K562 (cell line): ENCODE data around the gene B3GNT9. TPM values are rescaled to one million over a fixed set of nuclear protein-coding genes. Genes with fewer than 3 reads are reported as not detected.

ENCODE experiments used
- E2F5 ChIP-seq: sonication (generic); formaldehyde crosslinking; IDR thresholded peaks from 2 replicates; pipeline ENCODE4 v1.8.0; 2022; ENCODE audit warnings: mild to moderate bottlenecking, missing genetic modification reagents
- PCBP2 ChIP-seq: fragments of 200-400 bp; formaldehyde crosslinking; IDR thresholded peaks from 2 replicates; pipeline ENCODE4 v1.6.1; 2018; ENCODE audit warnings: low read length, low read depth, mild to moderate bottlenecking, moderate library complexity; ENCODE audit not compliant: poor library complexity, severe bottlenecking
- RB1 ChIP-seq: fragments of 450-650 bp; IDR thresholded peaks from 2 replicates; pipeline ENCODE4 v1.6.1; 2017; ENCODE audit warnings: low read depth, mild to moderate bottlenecking
- RBM14 ChIP-seq: fragments of 200-400 bp; formaldehyde crosslinking; IDR thresholded peaks from 2 replicates; pipeline ENCODE4 v1.6.1; 2018; ENCODE audit warnings: low read depth, mild to moderate bottlenecking, low read length, moderate library complexity, borderline replicate concordance; ENCODE audit not compliant: insufficient read depth
- SIN3A ChIP-seq, 2 experiments: fragments of 150-350 bp in 1 of 2; IDR thresholded peaks; 2 replicates each; pipeline ENCODE4 v1.6.1; 2011 to 2016; ENCODE audit warnings: borderline replicate concordance in 2 of 2, low read depth in 2 of 2, low read length in 2 of 2, mild to moderate bottlenecking in 2 of 2, moderate library complexity in 2 of 2; ENCODE audit not compliant: control insufficient read depth in 1 of 2
- SIX5 ChIP-seq, 2 experiments: IDR thresholded peaks; 2 replicates each; pipeline ENCODE4 v1.6.1; 2011; ENCODE audit warnings: low read length in 2 of 2, borderline replicate concordance in 1 of 2, low read depth in 1 of 2, mild to moderate bottlenecking in 1 of 2, moderate library complexity in 1 of 2; ENCODE audit not compliant: insufficient read depth in 1 of 2
- SMARCA5 ChIP-seq: fragments of 450-650 bp; IDR thresholded peaks from 2 replicates; pipeline ENCODE4 v1.6.1; 2016
- SP1 ChIP-seq: sonication (generic); formaldehyde crosslinking; IDR thresholded peaks from 2 replicates; pipeline ENCODE4 v1.8.1; 2022; ENCODE audit warnings: mild to moderate bottlenecking, missing genetic modification reagents
- TAF9B ChIP-seq: fragments of 450-650 bp; IDR thresholded peaks from 2 replicates; pipeline ENCODE4 v1.6.1; 2018; ENCODE audit warnings: mild to moderate bottlenecking; ENCODE audit not compliant: partially characterized antibody
- TBP ChIP-seq: optimal IDR thresholded peaks from 2 replicates; pipeline ENCODE3; 2011; ENCODE audit warnings: low read depth, low read length, improper control_type of control experiment
- ZBTB7A ChIP-seq: IDR thresholded peaks from 2 replicates; pipeline ENCODE4 v1.6.1; 2011; ENCODE audit warnings: low read depth, mild to moderate bottlenecking, low read length, moderate library complexity, borderline replicate concordance; ENCODE audit not compliant: control insufficient read depth
- polyA plus RNA-seq, 8 experiments: library from polyadenylated mRNA; depleted of rRNA in 4 of 8; stranded (reverse) in 5 of 8; unstranded in 3 of 8; fragments of >200 nt; fragmentation: Nextera tagmentation in 2 of 8; fragmentation: Illumina TruSeq in 1 of 8; extraction: Ambion mirVana in 2 of 8; extraction: Trizol in 1 of 8; gene quantifications; 2 replicates each; pipeline versions ENCODE4 v1.2.1 to v1.2.3, GENCODE V29; 2011 to 2014; ENCODE audit warnings: inconsistent platforms in 1 of 8, missing spikeins in 1 of 8
- total RNA-seq, 7 experiments: library from RNA; depleted of rRNA in 6 of 7; stranded (reverse); fragments of >200 nt in 6 of 7; fragmentation: Illumina TruSeq in 2 of 7; extraction: Trizol in 2 of 7; gene quantifications; 2 replicates each; pipeline versions ENCODE4 v1.2.1 to v1.2.3, GENCODE V29; 2011 to 2021; ENCODE audit warnings: low replicate concordance in 1 of 7
- TF ChIP-seq, protein P1 (sequence below): fragments of 450-650 bp; IDR thresholded peaks from 2 replicates; pipeline ENCODE4 v1.6.1; 2017; ENCODE audit warnings: antibody characterized with exemption, mild to moderate bottlenecking

The B3GNT9 gene
- total and polyA plus RNA-seq, 9 of the 15 experiments (the other 6 are each of a cell fraction or from before 2014, with no cell fraction given): 0.01 to 1.8 (median 1.1) TPM; not detected in 1

- no peak for TF ChIP-seq RBM14
- peak; percentile 37; the same call in 1 of the 2 replicates for TF ChIP-seq ZBTB7A
- TF ChIP-seq SIX5 (IDR thresholded peaks at IDR 0.05; ENCODE audit: borderline replicate concordance in 1 of 2, insufficient read depth in 1 of 2, low read depth in 1 of 2, low read length in 2 of 2): 0 out of 4 replicates have a peak, but pooled peaks of 1 of the 2 experiments have one; percentile 29
- TF ChIP-seq SP1 (CRISPR knock-in tag): peak; percentile 76
- peak; percentile 35 for TF ChIP-seq TBP
- TF ChIP-seq SMARCA5: 0 out of 2 replicates have a peak, but pooled peaks have one; percentile 18
- TF ChIP-seq SIN3A (IDR thresholded peaks at IDR 0.05; ENCODE audit: borderline replicate concordance in 2 of 2, control insufficient read depth in 1 of 2, low read depth in 2 of 2, low read length in 2 of 2): peak; percentile 38 to 51; a peak in 1 of 4 replicates
- no peak for TF ChIP-seq PCBP2
- TF ChIP-seq, protein P1, sequence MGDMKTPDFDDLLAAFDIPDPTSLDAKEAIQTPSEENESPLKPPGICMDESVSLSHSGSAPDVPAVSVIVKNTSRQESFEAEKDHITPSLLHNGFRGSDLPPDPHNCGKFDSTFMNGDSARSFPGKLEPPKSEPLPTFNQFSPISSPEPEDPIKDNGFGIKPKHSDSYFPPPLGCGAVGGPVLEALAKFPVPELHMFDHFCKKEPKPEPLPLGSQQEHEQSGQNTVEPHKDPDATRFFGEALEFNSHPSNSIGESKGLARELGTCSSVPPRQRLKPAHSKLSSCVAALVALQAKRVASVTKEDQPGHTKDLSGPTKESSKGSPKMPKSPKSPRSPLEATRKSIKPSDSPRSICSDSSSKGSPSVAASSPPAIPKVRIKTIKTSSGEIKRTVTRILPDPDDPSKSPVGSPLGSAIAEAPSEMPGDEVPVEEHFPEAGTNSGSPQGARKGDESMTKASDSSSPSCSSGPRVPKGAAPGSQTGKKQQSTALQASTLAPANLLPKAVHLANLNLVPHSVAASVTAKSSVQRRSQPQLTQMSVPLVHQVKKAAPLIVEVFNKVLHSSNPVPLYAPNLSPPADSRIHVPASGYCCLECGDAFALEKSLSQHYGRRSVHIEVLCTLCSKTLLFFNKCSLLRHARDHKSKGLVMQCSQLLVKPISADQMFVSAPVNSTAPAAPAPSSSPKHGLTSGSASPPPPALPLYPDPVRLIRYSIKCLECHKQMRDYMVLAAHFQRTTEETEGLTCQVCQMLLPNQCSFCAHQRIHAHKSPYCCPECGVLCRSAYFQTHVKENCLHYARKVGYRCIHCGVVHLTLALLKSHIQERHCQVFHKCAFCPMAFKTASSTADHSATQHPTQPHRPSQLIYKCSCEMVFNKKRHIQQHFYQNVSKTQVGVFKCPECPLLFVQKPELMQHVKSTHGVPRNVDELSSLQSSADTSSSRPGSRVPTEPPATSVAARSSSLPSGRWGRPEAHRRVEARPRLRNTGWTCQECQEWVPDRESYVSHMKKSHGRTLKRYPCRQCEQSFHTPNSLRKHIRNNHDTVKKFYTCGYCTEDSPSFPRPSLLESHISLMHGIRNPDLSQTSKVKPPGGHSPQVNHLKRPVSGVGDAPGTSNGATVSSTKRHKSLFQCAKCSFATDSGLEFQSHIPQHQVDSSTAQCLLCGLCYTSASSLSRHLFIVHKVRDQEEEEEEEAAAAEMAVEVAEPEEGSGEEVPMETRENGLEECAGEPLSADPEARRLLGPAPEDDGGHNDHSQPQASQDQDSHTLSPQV: peak; percentile 41; the same call in 1 of the 2 replicates
- no peak for TF ChIP-seq TAF9B
- peak; percentile 15; the same call in 1 of the 2 replicates for TF ChIP-seq E2F5 (CRISPR knock-in tag)
- TF ChIP-seq RB1: peak; percentile 87; the same call in 1 of the 2 replicates
Observed at GRCh38 chr16:67109407-67110135, 41.2 kb downstream of the B3GNT9 start, which contains the start of gene PHAF1 (continued).
